ENCODE results near the gene PKD1L1.

- TF ChIP-seq CTCF (IDR thresholded peaks at IDR 0.05): no peak
- TF ChIP-seq POLR2A (IDR thresholded peaks at IDR 0.05): no peak
These were observed 34.3 kb upstream of the PKD1L1 start for GRCh38 chr7:47982610-47983009.
